ENCODE results near the gene TJP1. TPM values are rescaled to one million over a fixed set of nuclear protein-coding genes. Genes with fewer than 3 reads are reported as not detected.
"Not testable (repeated sequence)": the region's sequence is repeated elsewhere in the genome, so short reads cannot be mapped to it uniquely, and the experiment has no call there.

TJP1 gene
- total RNA-seq, 4 donors from 2014 or later: 69.6 to 142 (median 119) TPM

GRCh38 chr15:29672446-29672845 is 149.8 kb downstream of the TJP1 start:
- H3K36me3 ChIP-seq: no peaks in the 10 kb centered on the region

GRCh38 chr15:29672046-29672445 is 150.2 kb downstream of the TJP1 start:
- peaks cover 4 to 34% (median 4%) of the 10 kb centered on the region in 3 donors for H3K4me1 ChIP-seq
- intact Hi-C loops (cut with DNase I); H3K36me3 ChIP-seq; H3K27ac ChIP-seq; H3K9me3 ChIP-seq; H3K4me3 ChIP-seq; DNase-seq: not testable (repeated sequence)
- peaks cover 0 to 37% (median 1%) of the 10 kb centered on the region in 4 donors for H3K27me3 ChIP-seq
- WGBS, 2 donors: 90% methylated on average over 7 of the region's 7 CpGs

More at GRCh38 chr15:29672446-29672845, 149.8 kb downstream of the TJP1 start:
- Histone ChIP-seq H3K9me3 (no peaks in the 10 kb centered on the region), H3K4me3 (no peak overlapping the region), H3K4me1 (peaks cover 4 to 34% (median 4%) of the 10 kb centered on the region in 3 donors), H3K27me3 (peaks cover 0 to 40% (median 1%) of the 10 kb centered on the region in 4 donors), H3K27ac (no peak overlapping the region)
- intact Hi-C loops (cut with DNase I): no loop called here
- 84 to 91% methylated on average over 5 of the region's 5 CpGs for WGBS, 2 donors
- DNase-seq: no peak
- TF ChIP-seq, protein P1, sequence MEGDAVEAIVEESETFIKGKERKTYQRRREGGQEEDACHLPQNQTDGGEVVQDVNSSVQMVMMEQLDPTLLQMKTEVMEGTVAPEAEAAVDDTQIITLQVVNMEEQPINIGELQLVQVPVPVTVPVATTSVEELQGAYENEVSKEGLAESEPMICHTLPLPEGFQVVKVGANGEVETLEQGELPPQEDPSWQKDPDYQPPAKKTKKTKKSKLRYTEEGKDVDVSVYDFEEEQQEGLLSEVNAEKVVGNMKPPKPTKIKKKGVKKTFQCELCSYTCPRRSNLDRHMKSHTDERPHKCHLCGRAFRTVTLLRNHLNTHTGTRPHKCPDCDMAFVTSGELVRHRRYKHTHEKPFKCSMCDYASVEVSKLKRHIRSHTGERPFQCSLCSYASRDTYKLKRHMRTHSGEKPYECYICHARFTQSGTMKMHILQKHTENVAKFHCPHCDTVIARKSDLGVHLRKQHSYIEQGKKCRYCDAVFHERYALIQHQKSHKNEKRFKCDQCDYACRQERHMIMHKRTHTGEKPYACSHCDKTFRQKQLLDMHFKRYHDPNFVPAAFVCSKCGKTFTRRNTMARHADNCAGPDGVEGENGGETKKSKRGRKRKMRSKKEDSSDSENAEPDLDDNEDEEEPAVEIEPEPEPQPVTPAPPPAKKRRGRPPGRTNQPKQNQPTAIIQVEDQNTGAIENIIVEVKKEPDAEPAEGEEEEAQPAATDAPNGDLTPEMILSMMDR (IDR thresholded peaks at IDR 0.05): no peak
- TF ChIP-seq POLR2A (IDR thresholded peaks at IDR 0.05): no peak

DNA sequence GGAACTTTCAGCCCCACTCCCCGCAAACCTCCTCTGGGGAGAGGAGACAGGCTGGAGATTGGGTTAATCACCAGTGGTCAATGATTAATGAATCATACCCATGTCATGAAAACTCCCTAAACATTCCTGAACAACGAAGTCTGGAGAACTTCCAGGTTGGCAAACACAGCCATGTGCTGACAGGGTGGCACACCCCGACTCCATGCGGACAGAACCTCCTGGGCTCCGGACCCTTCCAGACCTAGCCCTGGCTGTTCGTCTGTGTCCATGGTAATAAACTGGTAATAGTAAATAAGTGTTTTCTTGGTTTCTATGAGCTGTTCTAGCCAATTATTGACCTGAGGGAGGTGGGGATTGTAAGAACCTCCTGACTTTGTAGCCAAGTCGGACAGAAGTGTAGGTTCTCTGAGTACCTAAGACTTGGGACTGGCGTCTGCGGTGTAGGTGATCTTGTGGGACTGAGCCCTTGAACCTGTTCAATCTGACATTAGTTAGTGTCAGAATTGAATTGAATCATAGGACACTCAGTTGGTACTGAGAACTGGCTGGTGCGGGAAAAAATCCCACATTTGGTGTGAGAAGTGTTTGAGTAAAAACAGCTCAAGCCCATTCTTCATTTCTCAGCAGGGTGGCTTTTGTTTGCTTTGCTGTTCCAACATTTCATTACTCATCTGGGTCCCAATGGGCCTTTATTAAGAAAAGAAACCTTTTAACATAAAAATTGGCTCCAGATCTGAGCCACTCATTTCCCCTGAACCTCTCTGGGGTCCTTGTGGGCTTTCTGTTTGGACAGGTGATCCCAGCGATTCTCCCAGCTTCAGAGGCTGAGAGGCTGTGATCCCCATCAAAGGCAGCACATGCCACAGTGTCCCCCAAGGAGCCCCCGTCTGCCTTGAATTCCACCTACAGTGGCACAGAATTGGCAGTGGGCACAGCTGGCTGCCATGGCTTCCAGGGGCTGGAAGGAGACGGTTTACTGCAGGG is 151.0 kb downstream of the TJP1 start:
- peaks cover 0 to 30% (median 1%) of the 10 kb centered on the region in 4 donors for H3K27me3 ChIP-seq
- intact Hi-C loops (cut with DNase I): no loop called here
- no peaks in the 10 kb centered on the region for H3K9me3 ChIP-seq
- no peak overlapping the region for H3K27ac ChIP-seq
- peaks cover 4 to 34% (median 4%) of the 10 kb centered on the region in 3 donors for H3K4me1 ChIP-seq
- no peaks in the 10 kb centered on the region for H3K36me3 ChIP-seq
- H3K4me3 ChIP-seq: no peak overlapping the region
- TF ChIP-seq POLR2A (IDR thresholded peaks at IDR 0.05): no peak
- TF ChIP-seq, protein P1 (IDR thresholded peaks at IDR 0.05): no peak
- no peak for DNase-seq
- 49 to 60% methylated on average over 6 to 11 of the region's 13 CpGs for WGBS, 2 donors

DNA sequence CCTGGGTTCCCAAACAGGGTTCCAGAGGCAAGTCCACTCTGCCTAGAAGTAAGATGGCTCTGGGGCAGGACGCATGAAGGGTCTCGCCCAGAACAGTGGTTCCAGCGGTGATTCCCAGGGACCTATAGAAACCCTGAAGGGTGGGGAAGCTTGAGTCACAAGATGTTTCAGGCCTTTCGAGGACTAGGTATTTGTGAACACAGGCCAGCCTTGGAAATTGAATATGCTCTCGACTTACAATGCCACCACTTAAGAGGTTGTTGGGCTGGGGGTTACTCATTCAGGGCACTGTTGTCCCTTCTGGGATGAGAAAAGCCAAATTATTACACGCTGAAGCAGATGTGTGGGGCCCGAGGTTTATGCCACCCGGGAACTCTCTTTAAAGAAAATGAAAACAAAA is 152.0 kb downstream of the TJP1 start:
- Histone ChIP-seq H3K9me3 (no peaks in the 10 kb centered on the region), H3K27me3 (peaks cover 0 to 22% (median 0%) of the 10 kb centered on the region in 4 donors), H3K27ac (no peak overlapping the region), H3K4me1 (peaks cover 3 to 29% (median 4%) of the 10 kb centered on the region in 3 donors), H3K4me3 (no peak overlapping the region), H3K36me3 (no peaks in the 10 kb centered on the region)
- intact Hi-C loops (cut with DNase I): no loop called here
- 83 to 85% methylated on average over 8 of the region's 8 CpGs for WGBS, 2 donors
- TF ChIP-seq, protein P1 (IDR thresholded peaks at IDR 0.05): no peak
- no peak for TF ChIP-seq POLR2A (IDR thresholded peaks at IDR 0.05)
- no peak for DNase-seq

DNA sequence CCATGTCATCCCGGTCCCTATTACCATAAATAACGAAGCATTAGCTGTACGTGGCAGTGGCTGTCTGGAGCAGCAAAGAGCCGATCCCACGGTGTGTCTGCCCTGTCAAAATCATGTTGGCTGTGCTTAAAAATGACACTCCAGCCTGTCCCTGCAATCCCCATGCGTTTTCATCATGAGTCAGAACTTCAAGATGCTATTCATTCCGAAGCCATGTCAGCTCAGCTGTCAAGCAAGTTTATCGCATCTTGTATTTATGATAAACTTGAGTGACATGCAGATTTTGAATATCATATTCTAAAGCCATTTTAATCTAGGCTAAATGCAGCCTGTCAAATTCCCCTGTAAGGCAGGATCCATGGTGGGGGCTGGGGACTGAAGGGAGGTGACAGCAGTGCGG is 152.4 kb downstream of the TJP1 start:
- no peak for DNase-seq
- no peak overlapping the region for H3K4me3 ChIP-seq
- 55% methylated on average over 9 of the region's 9 CpGs for WGBS, 2 donors
- H3K9me3 ChIP-seq: no peaks in the 10 kb centered on the region
- TF ChIP-seq, protein P1 (IDR thresholded peaks at IDR 0.05): no peak
- TF ChIP-seq POLR2A (IDR thresholded peaks at IDR 0.05): no peak
- no peak overlapping the region for H3K27ac ChIP-seq
- H3K36me3 ChIP-seq: no peaks in the 10 kb centered on the region
- H3K4me1 ChIP-seq: peaks cover 0 to 25% (median under 1%) of the 10 kb centered on the region in 3 donors
- H3K27me3 ChIP-seq: peaks cover 0 to 22% (median 0%) of the 10 kb centered on the region in 4 donors
- intact Hi-C loops (cut with DNase I): no loop called here
